Tibial nerve (tissue), 4 donors: ENCODE results near the gene EBI3. TPM values are rescaled to one million over a fixed set of nuclear protein-coding genes. Genes with fewer than 3 reads are reported as not detected.
"Not testable (repeated sequence)": the region's sequence is repeated elsewhere in the genome, so short reads cannot be mapped to it uniquely, and the experiment has no call there.

Experiments
- DNase-seq, 2 donors: peaks; one replicate each; pipeline ENCODE4 v3.0.0-alpha.2; 2019; ENCODE audit warnings: low spot score in 2 of 2
- H3K27ac ChIP-seq, 4 donors: fragments of 200-600 bp; sonication (generic) in 3 of 4; one replicate each; pipeline ENCODE4 v1.5.1; 2017 to 2019; ENCODE audit warnings: mild to moderate bottlenecking in 1 of 4
- H3K27me3 ChIP-seq, 2 donors: fragments of 200-600 bp; sonication (generic) in 1 of 2; one replicate each; pipeline versions ENCODE4 v1.5.1 to v1.6.0; 2017 to 2019
- H3K36me3 ChIP-seq, 3 donors: fragments of 200-600 bp; sonication (generic); one replicate each; pipeline ENCODE4 v1.5.1; 2018 to 2019
- H3K4me1 ChIP-seq, 4 donors: fragments of 200-600 bp; sonication (generic) in 3 of 4; one replicate each; pipeline ENCODE4 v1.5.1; 2017 to 2019
- H3K4me3 ChIP-seq, 4 donors: fragments of 200-600 bp; sonication (generic) in 3 of 4; one replicate each; pipeline ENCODE4 v1.5.1; 2017 to 2019; ENCODE audit warnings: mild to moderate bottlenecking in 1 of 4, moderate library complexity in 1 of 4
- H3K9me3 ChIP-seq, 4 donors: fragments of 200-600 bp; sonication (generic) in 3 of 4; one replicate each; pipeline ENCODE4 v1.5.1; 2017 to 2019
- EP300 ChIP-seq, 2 donors: sonication (generic); formaldehyde crosslinking; IDR thresholded peaks; one replicate each; pipeline ENCODE4 v1.6.1; 2017; ENCODE audit warnings: antibody characterized with exemption in 2 of 2, mild to moderate bottlenecking in 1 of 2
- POLR2A ChIP-seq, 2 donors: fragments of 450-650 bp; IDR thresholded peaks; one replicate each; pipeline ENCODE4 v1.6.1; 2017; ENCODE audit warnings: antibody characterized with exemption in 2 of 2, mild to moderate bottlenecking in 2 of 2, moderate library complexity in 2 of 2
- WGBS, 2 donors: methylation state at CpG; one replicate each; pipeline ENCODE4 v1.1.5; 2018; 5-methylcytosine and 5-hydroxymethylcytosine counted together
- total RNA-seq, 4 donors: library from RNA; depleted of rRNA; stranded (reverse); fragments of >200 nt; gene quantifications; one replicate each; pipeline ENCODE4 v1.1.0, GENCODE V29; 2016
- TF ChIP-seq, protein P1 (sequence below), 5 experiments: fragments of 200-600 bp in 3 of 5; fragments of 450-650 bp in 2 of 5; sonication (generic) in 3 of 5; IDR thresholded peaks; one replicate each; pipeline ENCODE4 v1.5.1; 2016 to 2019; ENCODE audit warnings: antibody characterized with exemption in 5 of 5, mild to moderate bottlenecking in 3 of 5, moderate library complexity in 2 of 5

Gene EBI3
- total RNA-seq, 4 donors from 2014 or later: 1.4 to 18.0 (median 9.0) TPM

DNA sequence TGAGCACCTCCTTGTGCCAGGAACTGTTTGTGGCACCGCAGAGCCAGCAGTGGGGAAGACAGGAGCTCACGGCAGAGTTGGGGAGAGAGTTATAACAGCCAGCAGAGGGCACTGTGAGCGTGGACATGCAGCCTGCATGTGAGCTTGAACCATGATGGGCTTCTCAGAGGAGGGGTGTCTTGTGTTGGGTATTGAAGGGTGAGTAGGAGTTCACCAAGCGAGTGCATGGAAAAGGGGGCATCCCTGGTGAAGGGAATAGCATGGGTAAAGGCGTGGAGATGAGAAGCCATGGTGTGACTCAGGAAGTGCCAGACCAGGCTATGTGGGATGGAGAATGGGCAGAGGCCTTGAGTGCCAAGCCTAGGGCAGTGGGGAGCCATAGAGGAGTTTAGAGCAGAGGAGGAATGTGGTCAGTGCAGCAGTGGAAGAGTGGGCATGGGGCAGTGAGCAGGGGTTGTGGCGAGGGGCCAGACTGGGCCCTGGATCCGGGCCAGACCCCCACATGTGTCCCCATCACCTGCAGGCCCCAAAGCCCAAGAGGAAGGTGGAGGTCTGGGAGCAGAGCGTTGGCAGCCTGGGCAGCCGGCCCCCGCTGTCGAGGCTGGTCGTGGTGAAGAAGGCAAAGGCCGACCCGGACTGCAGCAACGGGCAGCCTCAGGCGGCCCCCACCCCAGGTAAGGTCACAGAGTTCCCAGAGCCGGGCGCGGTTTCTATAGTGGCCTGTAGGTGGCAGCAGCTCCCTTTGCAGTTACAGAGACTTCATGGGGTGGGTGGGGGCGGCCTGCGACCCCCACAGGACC, 38.0 kb downstream of the EBI3 start:
- H3K27me3 ChIP-seq: no peaks in the 10 kb centered on the region
- 35 to 43% methylated on average over 21 of the region's 21 CpGs for WGBS, 2 donors
- H3K9me3 ChIP-seq: peaks cover 0 to 5% (median 0%) of the 10 kb centered on the region in 4 donors
- TF ChIP-seq, protein P1, sequence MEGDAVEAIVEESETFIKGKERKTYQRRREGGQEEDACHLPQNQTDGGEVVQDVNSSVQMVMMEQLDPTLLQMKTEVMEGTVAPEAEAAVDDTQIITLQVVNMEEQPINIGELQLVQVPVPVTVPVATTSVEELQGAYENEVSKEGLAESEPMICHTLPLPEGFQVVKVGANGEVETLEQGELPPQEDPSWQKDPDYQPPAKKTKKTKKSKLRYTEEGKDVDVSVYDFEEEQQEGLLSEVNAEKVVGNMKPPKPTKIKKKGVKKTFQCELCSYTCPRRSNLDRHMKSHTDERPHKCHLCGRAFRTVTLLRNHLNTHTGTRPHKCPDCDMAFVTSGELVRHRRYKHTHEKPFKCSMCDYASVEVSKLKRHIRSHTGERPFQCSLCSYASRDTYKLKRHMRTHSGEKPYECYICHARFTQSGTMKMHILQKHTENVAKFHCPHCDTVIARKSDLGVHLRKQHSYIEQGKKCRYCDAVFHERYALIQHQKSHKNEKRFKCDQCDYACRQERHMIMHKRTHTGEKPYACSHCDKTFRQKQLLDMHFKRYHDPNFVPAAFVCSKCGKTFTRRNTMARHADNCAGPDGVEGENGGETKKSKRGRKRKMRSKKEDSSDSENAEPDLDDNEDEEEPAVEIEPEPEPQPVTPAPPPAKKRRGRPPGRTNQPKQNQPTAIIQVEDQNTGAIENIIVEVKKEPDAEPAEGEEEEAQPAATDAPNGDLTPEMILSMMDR (IDR thresholded peaks at IDR 0.05): peak; percentile 64 to 90 (median 76)
- TF ChIP-seq EP300 (IDR thresholded peaks at IDR 0.05) (no peak), POLR2A (IDR thresholded peaks at IDR 0.05) (no peak)
- DNase-seq: peak; percentile 28 to 56
- H3K27ac ChIP-seq: no peak overlapping the region
- peaks cover 0 to 3% (median 0%) of the 10 kb centered on the region in 4 donors for H3K4me1 ChIP-seq
- no peak overlapping the region for H3K4me3 ChIP-seq
- H3K36me3 ChIP-seq: peaks cover 2 to 98% (median 12%) of the 10 kb centered on the region in 3 donors

- Histone ChIP-seq H3K27ac (no peak overlapping the region), H3K36me3 (peaks cover 2 to 98% (median 12%) of the 10 kb centered on the region in 3 donors), H3K4me3 (no peak overlapping the region), H3K9me3 (peaks cover 0 to 5% (median 0%) of the 10 kb centered on the region in 4 donors), H3K4me1 (peaks cover 0 to 3% (median 0%) of the 10 kb centered on the region in 4 donors), H3K27me3 (no peaks in the 10 kb centered on the region)
- TF ChIP-seq POLR2A (IDR thresholded peaks at IDR 0.05) (no peak), EP300 (IDR thresholded peaks at IDR 0.05) (no peak)
- TF ChIP-seq, protein P1 (IDR thresholded peaks at IDR 0.05): no peak
- 82 to 83% methylated on average over 25 to 30 of the region's 30 CpGs for WGBS, 2 donors
- no peak for DNase-seq
These were observed 38.8 kb downstream of the EBI3 start for GRCh38 chr19:4267901-4268815.

DNA sequence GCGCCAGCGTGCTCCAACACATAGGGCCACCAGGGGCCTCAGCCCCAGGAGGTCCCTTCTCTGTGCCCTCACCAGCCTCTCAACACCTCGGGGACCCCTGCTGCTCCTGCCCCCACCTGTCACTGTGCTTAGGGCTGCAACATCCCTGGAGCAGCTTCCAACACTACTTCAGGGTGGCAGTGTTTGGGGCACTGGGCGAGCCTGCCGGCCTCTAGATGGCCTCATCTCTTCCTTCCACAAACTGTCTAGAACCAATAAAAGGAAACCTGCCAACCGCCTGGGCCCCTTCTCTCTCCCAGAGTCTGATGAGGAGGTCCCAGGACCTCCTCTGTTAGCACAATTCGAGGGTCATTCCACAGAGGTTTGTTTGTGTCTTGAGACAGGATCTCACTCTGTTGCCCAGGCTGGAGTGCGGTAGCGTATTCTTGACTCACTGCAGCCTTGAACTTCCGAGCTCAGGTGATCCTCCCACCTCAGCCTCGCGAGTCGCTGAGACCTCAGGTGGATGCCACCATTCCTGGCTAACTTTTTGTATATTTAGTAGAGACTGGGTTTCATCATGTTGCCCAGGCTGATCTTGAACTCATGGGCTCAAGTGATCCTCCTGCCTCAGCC, 39.6 kb downstream of the EBI3 start:
- peaks cover 2 to 93% (median 12%) of the 10 kb centered on the region in 3 donors for H3K36me3 ChIP-seq
- no peak overlapping the region for H3K4me3 ChIP-seq
- peaks cover 0 to 3% (median 0%) of the 10 kb centered on the region in 4 donors for H3K4me1 ChIP-seq
- no peaks in the 10 kb centered on the region for H3K27me3 ChIP-seq
- H3K27ac ChIP-seq: no peak overlapping the region
- no peak for TF ChIP-seq POLR2A (IDR thresholded peaks at IDR 0.05)
- TF ChIP-seq, protein P1 (IDR thresholded peaks at IDR 0.05): no peak
- TF ChIP-seq EP300 (IDR thresholded peaks at IDR 0.05): no peak
- 85 to 87% methylated on average over 12 to 13 of the region's 13 CpGs for WGBS, 2 donors
- H3K9me3 ChIP-seq: peaks cover 0 to 5% (median 0%) of the 10 kb centered on the region in 4 donors
- DNase-seq: no peak

DNA sequence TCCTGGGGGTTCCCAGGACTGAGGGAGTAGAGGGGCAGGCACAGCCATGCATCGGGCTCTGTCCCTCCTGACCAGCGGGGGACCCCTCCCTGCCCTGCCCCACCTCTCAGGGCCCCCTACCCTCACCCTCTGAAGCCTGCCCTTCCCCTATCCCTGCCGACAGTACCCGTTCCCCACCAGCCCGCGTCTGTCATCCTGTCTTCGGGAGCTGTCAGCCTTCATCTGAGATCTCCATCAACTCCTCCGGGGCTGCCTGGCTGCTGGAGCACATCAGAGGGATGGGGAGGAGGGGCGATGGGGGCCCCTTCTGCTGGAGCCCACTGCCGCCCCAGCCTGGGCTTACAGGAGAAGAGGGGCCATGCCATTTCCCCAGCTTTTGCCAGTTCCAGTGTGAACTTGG, 43.6 kb downstream of the EBI3 start:
- Histone ChIP-seq H3K27ac (no peak overlapping the region), H3K4me3 (no peak overlapping the region), H3K27me3 (peaks cover 0 to 7% of the 10 kb centered on the region in 2 donors), H3K4me1 (no peaks in the 10 kb centered on the region), H3K9me3 (peaks cover 0 to 5% (median 0%) of the 10 kb centered on the region in 4 donors), H3K36me3 (peaks cover 0 to 55% (median 0%) of the 10 kb centered on the region in 3 donors)
- TF ChIP-seq, protein P1 (IDR thresholded peaks at IDR 0.05): no peak
- TF ChIP-seq POLR2A (IDR thresholded peaks at IDR 0.05): no peak
- no peak for TF ChIP-seq EP300 (IDR thresholded peaks at IDR 0.05)
- DNase-seq: no peak
- WGBS, 2 donors: 52 to 63% methylated on average over 10 of the region's 10 CpGs

DNA sequence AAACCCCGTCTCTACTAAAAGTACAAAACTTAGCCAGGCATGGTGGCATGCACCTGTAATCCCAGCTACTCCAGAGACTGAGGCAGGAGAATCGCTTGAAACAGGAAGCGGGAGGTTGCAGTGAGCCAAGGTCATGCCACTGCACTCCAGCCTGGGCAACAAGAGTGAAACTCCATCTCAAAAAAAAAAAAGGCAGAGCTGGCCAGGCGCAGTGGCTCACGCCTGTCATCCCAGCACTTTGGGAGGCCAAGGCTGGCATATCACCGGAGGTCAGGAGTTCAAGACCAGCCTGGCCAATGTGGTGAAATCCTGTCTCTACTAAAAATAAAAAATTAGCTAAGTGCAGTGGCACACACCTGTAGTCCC, 45.0 kb downstream of the EBI3 start:
- Histone ChIP-seq H3K27me3 (peaks cover 0 to 21% of the 10 kb centered on the region in 2 donors), H3K36me3 (peaks cover 0 to 41% (median 0%) of the 10 kb centered on the region in 3 donors)
- H3K4me1 ChIP-seq, DNase-seq, H3K27ac ChIP-seq, H3K9me3 ChIP-seq, H3K4me3 ChIP-seq: not testable (repeated sequence)
- WGBS, 2 donors: 86 to 89% methylated on average over 6 of the region's 6 CpGs
